ENCODE measurements around the gene SNRPB2. TPM values are rescaled to one million over a fixed set of nuclear protein-coding genes. Genes with fewer than 3 reads are reported as not detected.
A peak's percentile ranks its signal among the peaks of the same experiment; 100 is the strongest.

Gene SNRPB2
- total and polyA plus RNA-seq, 2 donors (not counting 3 experiments of a cell fraction or from before 2014, with no cell fraction given): 43.7 to 76.0 TPM

- BruUV-seq (replicated peaks): no TSS peak
- Histone ChIP-seq H2AFZ (ENCODE audit: low read depth, low read length) (no peak overlapping the region), H3K4me3 (replicated peaks in 1 of 3; ENCODE audit: insufficient read depth in 1 of 3, low read depth in 1 of 3, low read length in 3 of 3) (no peak overlapping the region), H3K4me2 (ENCODE audit: insufficient read depth, low read length) (no peak overlapping the region), H4K20me1 (replicated peaks; ENCODE audit: control insufficient read depth, extremely low read depth, insufficient read depth, low read length) (no peaks in the 10 kb centered on the region), H3K9me1 (replicated peaks; ENCODE audit: control insufficient read depth, extremely low read depth, insufficient read depth, low read length) (no peaks in the 10 kb centered on the region), H3K36me3 (ENCODE audit: control insufficient read depth in 2 of 2, extremely low read depth in 1 of 2, insufficient read depth in 2 of 2, low read length in 2 of 2) (no peaks in the 10 kb centered on the region), H3K27ac (ENCODE audit: insufficient read depth, low read depth, low read length) (no peak overlapping the region), H3K27me3 (ENCODE audit: control insufficient read depth in 2 of 2, insufficient read depth in 2 of 2, low read length in 2 of 2) (peaks cover 3% of the 10 kb centered on the region in 2 experiments), H3K9ac (replicated peaks; ENCODE audit: extremely low read depth, insufficient read depth, low read length) (no peak overlapping the region), H3K4me1 (ENCODE audit: control insufficient read depth, extremely low read depth, insufficient read depth, low read length) (no peaks in the 10 kb centered on the region), H3K9me3 (replicated peaks; ENCODE audit: control insufficient read depth, insufficient read depth, low read length) (no peaks in the 10 kb centered on the region), H3K79me2 (ENCODE audit: control insufficient read depth, insufficient read depth, low read length) (no peaks in the 10 kb centered on the region)
- intact Hi-C loops (cut with micrococcal nuclease): no loop called here
- TF ChIP-seq POLR2AphosphoS5 (IDR thresholded peaks at IDR 0.05; ENCODE audit: insufficient read depth, low read depth, low read length) (no peak), MAX (IDR thresholded peaks at IDR 0.05; ENCODE audit: insufficient read depth, insufficient read length) (no peak), FOS (IDR thresholded peaks at IDR 0.05; ENCODE audit: borderline replicate concordance, insufficient read depth, low read length) (no peak)
- no peak for FAIRE-seq
- dilution Hi-C loops (cut with MboI; ENCODE audit: extremely low pct_ligation_motif_present, low sequenced_read_pairs): no loop called here
- ChIA-PET POLR2A (no interaction called here), CTCF (no interaction called here)
- DNase-seq (ENCODE audit: low read depth, low spot score): no peak
Measured at GRCh38 chr20:16719421-16719820, 10.4 kb upstream of the SNRPB2 start.

GRCh38 chr20:16729080-16729479, 746 bp upstream of the SNRPB2 start:
- Histone ChIP-seq H3K9me3 (replicated peaks; ENCODE audit: control insufficient read depth, insufficient read depth, low read length) (no peaks in the 10 kb centered on the region), H3K27ac (ENCODE audit: insufficient read depth, low read depth, low read length) (no peak overlapping the region), H3K4me2 (ENCODE audit: insufficient read depth, low read length) (peak overlapping the region; percentile 51), H3K9me1 (replicated peaks; ENCODE audit: control insufficient read depth, extremely low read depth, insufficient read depth, low read length) (no peaks in the 10 kb centered on the region), H3K4me1 (ENCODE audit: control insufficient read depth, extremely low read depth, insufficient read depth, low read length) (peaks cover 11% of the 10 kb centered on the region), H3K9ac (replicated peaks; ENCODE audit: extremely low read depth, insufficient read depth, low read length) (no peak overlapping the region), H4K20me1 (replicated peaks; ENCODE audit: control insufficient read depth, extremely low read depth, insufficient read depth, low read length) (no peaks in the 10 kb centered on the region), H3K36me3 (ENCODE audit: control insufficient read depth in 2 of 2, extremely low read depth in 1 of 2, insufficient read depth in 2 of 2, low read length in 2 of 2) (peaks cover 4 to 7% of the 10 kb centered on the region in 2 experiments), H3K27me3 (ENCODE audit: control insufficient read depth in 2 of 2, insufficient read depth in 2 of 2, low read length in 2 of 2) (peaks cover 3 to 8% of the 10 kb centered on the region in 2 experiments), H2AFZ (ENCODE audit: low read depth, low read length) (peak overlapping the region; percentile 83), H3K4me3 (replicated peaks in 1 of 3; ENCODE audit: insufficient read depth in 1 of 3, low read depth in 1 of 3, low read length in 3 of 3) (no peak overlapping the region), H3K79me2 (ENCODE audit: control insufficient read depth, insufficient read depth, low read length) (peaks cover 24% of the 10 kb centered on the region)
- TSS peak; percentile 89 for BruUV-seq (replicated peaks)
- peak; percentile 12 for FAIRE-seq
- ChIA-PET CTCF (interaction anchor here (1.1 to 2.0 kb wide), 2 partner anchors 92 to 211 kb away, joined by 3 to 4 read pairs; no protein-coding TSS in a partner anchor), POLR2A (no interaction called here)
- dilution Hi-C loops (cut with MboI; ENCODE audit: extremely low pct_ligation_motif_present, low sequenced_read_pairs) (no loop called here), intact Hi-C loops (cut with micrococcal nuclease) (loop anchor here (1.0 kb wide), 1 partner anchor 156 kb away; the partner anchor contains the start of gene KIF16B)
- no peak for DNase-seq (ENCODE audit: low read depth, low spot score)
- no peak for TF ChIP-seq JUN (IDR thresholded peaks at IDR 0.05; ENCODE audit: borderline replicate concordance, insufficient read depth, insufficient read length, low read depth)
- no peak for TF ChIP-seq EZH2 (IDR thresholded peaks at IDR 0.05; ENCODE audit: borderline replicate concordance, low read depth, low read length, severe bottlenecking)
- TF ChIP-seq MYC (IDR thresholded peaks at IDR 0.05; ENCODE audit: low read depth, low read length): no peak
